Panc1 (cell line): Measurements from ENCODE around the gene AGBL1.

ENCODE experiments used
- POLR2AphosphoS5 ChIP-seq: IDR thresholded peaks from 2 replicates; pipeline ENCODE4 v1.6.1; 2012; ENCODE audit warnings: mild to moderate bottlenecking, low read depth, low read length, moderate library complexity
- SIN3A ChIP-seq: IDR thresholded peaks from 2 replicates; pipeline ENCODE4 v1.6.1; 2012; ENCODE audit warnings: low read depth, mild to moderate bottlenecking, low read length, moderate library complexity, borderline replicate concordance; ENCODE audit not compliant: insufficient read depth
- TF ChIP-seq, protein P1 (sequence below): fragments of 450-650 bp; IDR thresholded peaks from 2 replicates; pipeline ENCODE4 v1.5.1; 2017; ENCODE audit warnings: mild to moderate bottlenecking
- TF ChIP-seq, protein P2 (sequence below), 2 experiments: IDR thresholded peaks; 2 replicates each; pipeline ENCODE4 v1.6.1; 2011 to 2012; ENCODE audit warnings: low read depth in 2 of 2, control low read depth in 1 of 2, low read length in 1 of 2, mild to moderate bottlenecking in 1 of 2, moderate library complexity in 1 of 2; ENCODE audit not compliant: insufficient read depth in 1 of 2

DNA sequence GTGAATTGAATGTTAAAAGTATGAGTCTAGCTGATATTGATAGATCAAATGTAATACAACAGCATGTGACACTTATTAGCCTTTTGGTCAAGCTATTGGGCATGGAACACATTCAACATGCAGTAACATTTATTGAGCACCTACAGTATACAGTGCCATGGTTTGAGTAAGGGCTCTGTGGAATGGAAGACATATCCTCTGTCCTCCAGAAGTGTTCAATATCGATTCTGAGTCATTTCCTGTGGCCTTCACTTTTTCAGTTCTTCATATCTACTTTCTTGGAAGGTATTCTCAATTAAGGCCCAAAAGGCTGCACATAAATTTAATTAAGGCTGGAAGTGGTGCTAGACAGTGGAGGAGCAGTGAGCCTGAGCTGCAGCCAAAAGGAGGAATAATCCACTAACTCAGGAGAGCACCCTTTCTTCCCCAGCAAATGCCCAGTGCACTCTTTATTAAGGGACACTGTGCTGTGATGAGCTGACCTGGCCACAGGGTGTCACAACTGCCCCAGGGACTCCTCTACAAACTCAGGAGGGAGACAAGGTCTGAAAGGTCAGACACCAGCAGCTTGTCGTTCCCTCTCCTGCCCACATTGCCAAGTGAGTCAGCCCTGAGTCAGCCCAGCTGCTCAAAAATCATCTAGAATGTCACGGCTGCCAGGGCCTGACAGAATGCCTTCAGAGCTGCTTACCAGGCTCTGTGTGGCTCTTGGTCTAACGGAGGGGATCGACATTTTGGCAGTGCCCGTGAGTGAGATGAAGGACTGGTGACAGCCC, 544.8 kb downstream of the AGBL1 start:
- TF ChIP-seq, protein P1, sequence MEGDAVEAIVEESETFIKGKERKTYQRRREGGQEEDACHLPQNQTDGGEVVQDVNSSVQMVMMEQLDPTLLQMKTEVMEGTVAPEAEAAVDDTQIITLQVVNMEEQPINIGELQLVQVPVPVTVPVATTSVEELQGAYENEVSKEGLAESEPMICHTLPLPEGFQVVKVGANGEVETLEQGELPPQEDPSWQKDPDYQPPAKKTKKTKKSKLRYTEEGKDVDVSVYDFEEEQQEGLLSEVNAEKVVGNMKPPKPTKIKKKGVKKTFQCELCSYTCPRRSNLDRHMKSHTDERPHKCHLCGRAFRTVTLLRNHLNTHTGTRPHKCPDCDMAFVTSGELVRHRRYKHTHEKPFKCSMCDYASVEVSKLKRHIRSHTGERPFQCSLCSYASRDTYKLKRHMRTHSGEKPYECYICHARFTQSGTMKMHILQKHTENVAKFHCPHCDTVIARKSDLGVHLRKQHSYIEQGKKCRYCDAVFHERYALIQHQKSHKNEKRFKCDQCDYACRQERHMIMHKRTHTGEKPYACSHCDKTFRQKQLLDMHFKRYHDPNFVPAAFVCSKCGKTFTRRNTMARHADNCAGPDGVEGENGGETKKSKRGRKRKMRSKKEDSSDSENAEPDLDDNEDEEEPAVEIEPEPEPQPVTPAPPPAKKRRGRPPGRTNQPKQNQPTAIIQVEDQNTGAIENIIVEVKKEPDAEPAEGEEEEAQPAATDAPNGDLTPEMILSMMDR = peak; percentile 80
- TF ChIP-seq POLR2AphosphoS5 (no peak), SIN3A (no peak)
- TF ChIP-seq, protein P2, sequence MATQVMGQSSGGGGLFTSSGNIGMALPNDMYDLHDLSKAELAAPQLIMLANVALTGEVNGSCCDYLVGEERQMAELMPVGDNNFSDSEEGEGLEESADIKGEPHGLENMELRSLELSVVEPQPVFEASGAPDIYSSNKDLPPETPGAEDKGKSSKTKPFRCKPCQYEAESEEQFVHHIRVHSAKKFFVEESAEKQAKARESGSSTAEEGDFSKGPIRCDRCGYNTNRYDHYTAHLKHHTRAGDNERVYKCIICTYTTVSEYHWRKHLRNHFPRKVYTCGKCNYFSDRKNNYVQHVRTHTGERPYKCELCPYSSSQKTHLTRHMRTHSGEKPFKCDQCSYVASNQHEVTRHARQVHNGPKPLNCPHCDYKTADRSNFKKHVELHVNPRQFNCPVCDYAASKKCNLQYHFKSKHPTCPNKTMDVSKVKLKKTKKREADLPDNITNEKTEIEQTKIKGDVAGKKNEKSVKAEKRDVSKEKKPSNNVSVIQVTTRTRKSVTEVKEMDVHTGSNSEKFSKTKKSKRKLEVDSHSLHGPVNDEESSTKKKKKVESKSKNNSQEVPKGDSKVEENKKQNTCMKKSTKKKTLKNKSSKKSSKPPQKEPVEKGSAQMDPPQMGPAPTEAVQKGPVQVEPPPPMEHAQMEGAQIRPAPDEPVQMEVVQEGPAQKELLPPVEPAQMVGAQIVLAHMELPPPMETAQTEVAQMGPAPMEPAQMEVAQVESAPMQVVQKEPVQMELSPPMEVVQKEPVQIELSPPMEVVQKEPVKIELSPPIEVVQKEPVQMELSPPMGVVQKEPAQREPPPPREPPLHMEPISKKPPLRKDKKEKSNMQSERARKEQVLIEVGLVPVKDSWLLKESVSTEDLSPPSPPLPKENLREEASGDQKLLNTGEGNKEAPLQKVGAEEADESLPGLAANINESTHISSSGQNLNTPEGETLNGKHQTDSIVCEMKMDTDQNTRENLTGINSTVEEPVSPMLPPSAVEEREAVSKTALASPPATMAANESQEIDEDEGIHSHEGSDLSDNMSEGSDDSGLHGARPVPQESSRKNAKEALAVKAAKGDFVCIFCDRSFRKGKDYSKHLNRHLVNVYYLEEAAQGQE (IDR thresholded peaks at IDR 0.05; ENCODE audit: insufficient read depth in 1 of 2, low read depth in 2 of 2, low read length in 1 of 2) = no peak
